Measurements from ENCODE around the gene RAD1. TPM values are rescaled to one million over a fixed set of nuclear protein-coding genes. Genes with fewer than 3 reads are reported as not detected.
A peak's percentile ranks its signal among the peaks of the same experiment; 100 is the strongest.

The RAD1 gene, protein sequence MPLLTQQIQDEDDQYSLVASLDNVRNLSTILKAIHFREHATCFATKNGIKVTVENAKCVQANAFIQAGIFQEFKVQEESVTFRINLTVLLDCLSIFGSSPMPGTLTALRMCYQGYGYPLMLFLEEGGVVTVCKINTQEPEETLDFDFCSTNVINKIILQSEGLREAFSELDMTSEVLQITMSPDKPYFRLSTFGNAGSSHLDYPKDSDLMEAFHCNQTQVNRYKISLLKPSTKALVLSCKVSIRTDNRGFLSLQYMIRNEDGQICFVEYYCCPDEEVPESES
- 10 to 100 TPM; 15.8 to 18.2 TPM for total RNA-seq
- long read RNA-seq, donor 1, full-length matches to known transcripts, result 6 of 9 reads
- long read RNA-seq, donor 1, partial matches to known transcripts, result 1 of 9 reads
- long read RNA-seq, donor 1, other reads (novel, unspliced or antisense), result 2 of 9 reads
- long read RNA-seq, donor 2, full-length matches to known transcripts, result 51 of 60 reads
- long read RNA-seq, donor 2, partial matches to known transcripts, result 1 of 60 reads
- long read RNA-seq, donor 2, other reads (novel, unspliced or antisense), result 8 of 60 reads

DNA sequence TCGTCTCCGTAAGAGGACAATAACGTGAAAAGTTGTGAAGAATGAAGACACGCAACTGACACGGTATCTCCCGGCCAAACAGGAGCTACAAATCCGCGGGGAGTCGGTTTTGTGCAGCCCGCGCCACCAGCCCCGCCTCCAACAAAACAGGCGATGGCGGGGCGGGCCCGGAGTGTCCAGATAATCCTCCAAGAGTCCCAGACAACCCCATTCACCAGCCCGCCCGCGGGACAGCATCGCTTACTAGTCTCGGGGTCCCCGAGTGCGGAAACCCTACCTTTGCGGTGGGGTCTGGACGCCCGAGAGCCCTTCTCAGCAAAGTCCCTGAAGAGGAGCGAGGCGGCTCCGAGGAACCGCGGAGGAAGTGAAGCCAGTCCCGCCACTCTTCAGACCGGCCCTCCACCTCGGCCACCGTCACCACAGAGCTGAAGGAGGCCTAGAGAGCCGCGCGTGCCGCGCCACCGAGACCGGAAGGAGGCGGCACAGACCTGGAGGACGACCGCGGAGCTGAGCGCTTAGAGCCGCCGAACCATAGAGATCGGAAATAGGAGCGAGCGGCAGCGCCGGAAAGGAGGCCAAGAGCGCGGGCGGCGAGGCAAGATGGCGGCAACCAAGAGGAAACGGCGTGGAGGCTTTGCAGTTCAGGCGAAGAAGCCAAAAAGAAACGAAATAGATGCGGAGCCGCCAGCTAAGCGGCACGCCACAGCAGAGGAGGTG is at the start of gene RAD1, which contains the start of gene BRIX1:
RAD1 (minus strand) TSS at position 366 of the 717 bp plus-strand sequence. CDS start 612 bp downstream, outside the sequence.
BRIX1 (plus strand) TSS at position 573 of the 717 bp plus-strand sequence; CDS start at position 601, 28 bp downstream.
- DNase-seq (ENCODE audit: low spot score), result peak; percentile 100
- intact Hi-C loops (cut with DNase I), result no loop called here

DNA sequence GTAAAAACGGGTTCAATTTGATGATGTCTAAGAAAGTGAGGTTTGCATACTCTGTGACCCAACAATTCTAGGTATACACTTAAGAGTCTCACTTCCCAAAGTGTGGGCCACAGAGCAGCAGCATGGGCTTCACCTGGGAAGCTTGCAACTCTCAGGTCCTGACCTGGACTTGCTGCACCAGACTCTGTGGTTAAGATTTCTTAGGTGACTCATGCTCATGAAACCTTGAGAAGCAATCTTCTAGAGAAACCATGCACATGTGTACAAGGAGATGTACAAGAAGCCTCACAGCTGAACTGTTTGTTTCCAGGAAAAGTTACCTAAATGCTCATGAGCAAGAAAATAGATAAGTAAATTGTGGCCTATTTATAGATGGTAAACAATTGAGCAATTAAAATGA is 44.0 kb upstream of the RAD1 start:
- intact Hi-C loops (cut with DNase I), result no loop called here

DNA sequence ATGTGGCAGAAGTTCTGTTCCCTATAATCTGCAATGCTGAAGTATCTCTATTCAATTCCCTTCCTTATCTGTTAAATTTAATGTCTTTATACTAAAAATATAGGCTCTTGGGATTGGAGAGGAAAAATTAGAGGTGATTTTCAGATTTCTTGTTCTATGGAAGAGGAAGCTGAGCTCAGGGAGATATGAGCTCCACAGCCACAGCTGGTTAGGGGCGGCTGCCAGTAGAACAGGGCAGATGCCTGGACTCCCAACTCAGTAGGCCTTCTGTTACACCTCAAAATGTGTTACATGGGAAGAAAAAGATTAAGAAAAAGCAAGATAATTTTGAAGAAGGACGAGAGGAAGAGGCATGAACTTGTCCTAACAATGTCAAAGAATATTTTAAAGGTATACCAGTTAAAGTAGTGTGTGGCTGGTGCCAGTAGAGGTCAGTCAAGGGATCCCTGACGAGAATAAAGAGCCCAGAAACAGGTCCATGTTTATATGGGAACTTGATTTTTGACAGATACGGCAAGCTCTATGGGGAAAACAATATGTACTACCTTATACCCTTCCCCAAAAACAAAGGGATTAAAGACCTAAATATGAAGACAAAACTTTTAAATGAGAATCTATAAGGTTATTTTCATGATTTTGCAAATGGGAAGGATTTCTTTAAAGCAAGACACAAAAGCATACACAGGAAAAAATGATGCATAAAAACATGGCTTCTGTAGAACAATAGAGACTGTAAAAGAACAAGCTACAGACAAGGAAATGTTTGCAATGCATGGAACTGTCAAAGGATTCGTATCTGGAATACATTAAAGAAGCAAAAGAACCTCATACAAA is 42.8 kb upstream of the RAD1 start:
- no peak for DNase-seq (ENCODE audit: low spot score)
- intact Hi-C loops (cut with DNase I), result no loop called here

More for the DNA sequence above, 44.0 kb upstream of the RAD1 start:
- no peak for DNase-seq (ENCODE audit: low spot score)

DNA sequence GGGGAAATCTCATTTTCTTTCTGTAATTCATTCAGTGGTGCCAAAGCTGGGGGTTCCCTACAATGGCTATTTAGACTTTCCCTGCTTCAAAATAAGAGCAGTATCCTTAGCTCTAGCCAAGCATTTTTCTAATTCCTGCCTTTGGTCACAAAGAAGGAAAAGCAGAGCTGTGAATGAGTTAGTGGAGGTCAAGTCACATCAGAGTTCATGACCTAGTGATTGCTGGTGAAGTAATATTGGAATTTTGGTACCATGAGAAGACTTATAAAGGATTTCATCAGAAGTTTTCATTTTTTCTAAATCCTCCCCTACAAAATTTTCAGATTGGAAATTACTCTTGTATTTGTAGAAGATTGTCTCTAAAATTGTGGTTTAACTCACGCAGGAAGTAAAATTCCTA is 42.0 kb upstream of the RAD1 start:
- intact Hi-C loops (cut with DNase I), result no loop called here
- no peak for DNase-seq (ENCODE audit: low spot score)

DNA sequence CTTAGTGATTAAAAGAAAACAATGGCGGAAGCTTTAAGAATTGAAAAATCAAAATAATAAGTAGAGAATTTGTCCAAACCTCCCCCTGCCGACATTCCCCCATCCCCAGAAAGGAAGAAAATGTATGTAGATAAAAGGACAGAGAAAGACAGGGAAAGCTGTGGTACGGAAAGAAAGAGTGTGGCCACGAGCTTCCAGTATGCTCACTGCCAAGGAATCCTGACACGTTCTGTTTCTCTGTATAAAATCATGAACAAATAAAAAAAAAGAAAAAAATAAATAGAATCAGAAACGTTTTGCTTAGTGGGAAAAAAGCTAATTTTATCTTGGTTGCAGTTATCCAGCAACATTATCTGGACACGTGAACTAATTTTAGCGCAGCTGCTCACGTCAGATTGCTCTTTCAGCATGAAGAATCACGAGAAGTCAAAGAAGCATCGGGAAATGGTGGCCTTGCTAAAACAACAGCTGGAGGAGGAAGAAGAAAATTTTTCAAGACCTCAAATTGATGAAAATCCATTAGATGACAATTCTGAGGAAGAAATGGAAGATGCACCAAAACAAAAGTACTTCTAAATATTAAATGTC is 29.2 kb upstream of the RAD1 start:
- intact Hi-C loops (cut with DNase I), result loop anchor here in 1 of 2 donors (5.0 kb wide), 1 partner anchor 853 kb away; no protein-coding TSS in a partner anchor
- DNase-seq (ENCODE audit: low spot score), result no peak

DNA sequence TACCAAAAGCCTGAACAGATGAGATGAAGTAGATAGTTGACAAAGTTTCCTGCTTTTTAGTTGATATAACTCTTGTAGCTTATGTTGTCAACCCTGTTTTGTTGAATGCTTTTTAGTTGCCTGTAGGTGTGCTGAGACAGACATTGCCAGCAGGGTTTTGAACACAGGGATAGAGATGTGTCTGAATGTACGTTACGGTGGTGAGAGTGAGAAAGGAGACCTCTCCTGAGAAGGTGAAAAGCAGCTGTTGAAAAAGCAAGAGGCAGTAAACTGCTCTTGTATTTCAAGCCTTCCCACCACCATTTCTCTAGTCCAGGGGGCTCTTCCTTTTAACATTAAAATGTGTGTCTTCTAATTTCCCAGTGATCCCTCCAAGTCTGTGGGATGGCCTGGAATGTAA is 28.7 kb upstream of the RAD1 start:
- intact Hi-C loops (cut with DNase I), result loop anchor here in 1 of 2 donors (5.0 kb wide), 1 partner anchor 853 kb away; no protein-coding TSS in a partner anchor
- DNase-seq (ENCODE audit: low spot score), result no peak

DNA sequence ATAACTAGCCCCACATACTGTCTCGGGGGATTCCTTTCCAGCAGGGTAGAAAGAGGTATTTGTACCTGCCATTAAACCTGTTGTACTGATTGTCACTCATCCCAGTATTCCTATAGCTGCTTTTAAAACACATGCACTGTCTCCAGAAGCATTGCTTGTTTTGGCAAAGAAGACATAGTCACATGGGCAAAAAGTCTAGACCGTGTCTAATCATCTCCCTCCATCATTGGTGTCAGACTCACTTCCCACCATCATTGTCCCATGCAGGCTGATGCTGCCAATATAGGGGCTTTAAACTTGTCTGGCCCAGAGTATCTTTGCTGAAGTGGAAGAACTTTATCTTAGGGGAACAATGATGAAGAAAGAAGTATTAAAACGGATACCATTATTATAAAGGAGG is 26.6 kb upstream of the RAD1 start:
- intact Hi-C loops (cut with DNase I), result loop anchor here in 1 of 2 donors (5.0 kb wide), 1 partner anchor 855 kb away; no protein-coding TSS in a partner anchor
- no peak for DNase-seq (ENCODE audit: low spot score)

DNA sequence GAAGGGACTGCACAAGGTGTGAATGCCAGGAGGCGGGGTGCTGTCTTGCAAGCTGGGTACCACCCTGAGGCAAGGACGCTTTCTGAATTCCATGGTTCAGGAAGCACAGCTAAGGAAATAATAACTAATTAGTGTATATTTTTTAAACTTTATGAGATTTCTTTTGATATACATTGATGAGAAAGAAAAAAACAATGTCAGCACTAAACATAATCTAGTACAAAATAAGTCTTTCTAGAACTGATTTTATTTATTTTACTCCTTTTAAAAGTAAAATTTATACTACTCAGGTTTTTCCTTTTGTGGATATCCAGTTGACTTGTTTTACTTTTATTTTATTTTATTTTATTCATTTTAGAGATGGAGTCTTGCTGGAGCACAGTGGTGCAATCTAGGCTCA is 17.6 kb upstream of the RAD1 start:
- no peak for DNase-seq (ENCODE audit: low spot score)
- intact Hi-C loops (cut with DNase I), result no loop called here

DNA sequence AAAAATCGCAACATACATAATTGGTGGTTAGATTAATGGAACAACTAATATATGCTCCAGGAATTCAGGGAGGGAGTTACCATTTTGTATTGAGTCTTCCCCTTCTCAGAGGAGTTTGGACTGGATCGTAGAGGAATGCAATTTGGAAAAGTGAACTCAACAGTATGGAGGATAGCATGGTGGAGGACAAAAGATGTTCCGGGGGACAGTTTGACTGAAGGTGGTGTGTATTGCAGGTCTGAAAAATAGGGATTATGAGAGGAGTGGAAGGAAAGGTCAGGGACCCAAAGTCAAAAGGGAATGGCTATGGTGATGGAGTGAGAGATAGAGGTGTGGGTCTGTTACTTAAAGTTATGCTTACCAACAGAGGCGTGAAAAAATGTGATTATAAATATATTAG is 15.6 kb upstream of the RAD1 start:
- intact Hi-C loops (cut with DNase I), result no loop called here
- DNase-seq (ENCODE audit: low spot score), result no peak

DNA sequence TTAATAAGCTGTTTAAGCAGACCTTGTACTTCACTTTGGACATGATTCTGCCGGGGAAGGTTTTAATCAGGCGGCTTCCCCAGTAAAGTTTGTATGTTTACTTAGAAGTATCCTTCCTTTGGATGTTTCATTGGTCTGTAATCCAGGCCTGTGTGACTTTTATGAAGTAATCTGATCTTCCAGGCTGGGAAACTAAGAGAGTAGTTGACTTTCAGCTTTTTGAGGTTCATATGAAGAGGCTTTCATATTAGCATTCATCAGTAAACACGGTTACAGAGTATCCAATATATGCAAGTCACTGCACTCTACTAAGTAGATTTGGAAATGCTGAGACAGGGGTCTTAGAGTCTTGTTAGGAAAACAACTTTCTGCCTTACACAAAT is 15.1 kb upstream of the RAD1 start:
- intact Hi-C loops (cut with DNase I), result no loop called here
- no peak for DNase-seq (ENCODE audit: low spot score)

DNA sequence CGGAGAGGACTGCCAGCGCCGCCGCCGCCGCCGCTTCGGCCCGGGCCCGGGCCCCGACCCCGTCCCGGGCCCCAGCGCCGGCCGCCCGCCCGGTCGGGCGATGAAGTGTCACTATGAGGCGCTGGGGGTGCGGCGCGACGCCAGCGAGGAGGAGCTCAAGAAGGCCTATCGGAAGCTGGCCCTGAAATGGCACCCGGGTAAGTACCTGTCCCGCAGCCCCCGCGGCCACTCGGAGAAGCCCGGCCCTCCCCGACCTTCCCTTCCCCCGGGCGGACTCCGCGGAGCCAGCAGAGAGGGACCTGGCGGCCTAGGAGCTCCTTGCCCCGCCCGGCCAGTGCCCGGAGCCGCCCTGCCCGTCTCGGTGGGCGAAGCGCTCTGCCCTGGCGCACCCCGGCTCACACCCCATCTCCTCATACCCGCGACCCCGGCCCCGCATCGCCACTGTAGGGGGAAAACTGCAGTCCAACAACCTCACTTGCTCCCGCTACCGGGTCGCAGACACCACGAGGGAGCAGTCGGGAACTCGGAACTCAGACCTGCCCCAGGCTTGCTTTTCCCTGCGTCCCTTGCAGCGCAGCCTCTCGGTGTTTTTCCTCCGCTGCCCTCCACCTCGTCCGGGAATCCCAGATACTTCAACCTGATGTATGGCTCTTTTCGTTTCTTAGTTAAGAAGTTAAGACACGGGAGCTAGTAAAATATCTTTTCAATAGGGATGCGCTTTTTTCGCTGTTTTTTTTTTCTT is 14.6 kb upstream of the RAD1 start:
- intact Hi-C loops (cut with DNase I), result no loop called here

DNA sequence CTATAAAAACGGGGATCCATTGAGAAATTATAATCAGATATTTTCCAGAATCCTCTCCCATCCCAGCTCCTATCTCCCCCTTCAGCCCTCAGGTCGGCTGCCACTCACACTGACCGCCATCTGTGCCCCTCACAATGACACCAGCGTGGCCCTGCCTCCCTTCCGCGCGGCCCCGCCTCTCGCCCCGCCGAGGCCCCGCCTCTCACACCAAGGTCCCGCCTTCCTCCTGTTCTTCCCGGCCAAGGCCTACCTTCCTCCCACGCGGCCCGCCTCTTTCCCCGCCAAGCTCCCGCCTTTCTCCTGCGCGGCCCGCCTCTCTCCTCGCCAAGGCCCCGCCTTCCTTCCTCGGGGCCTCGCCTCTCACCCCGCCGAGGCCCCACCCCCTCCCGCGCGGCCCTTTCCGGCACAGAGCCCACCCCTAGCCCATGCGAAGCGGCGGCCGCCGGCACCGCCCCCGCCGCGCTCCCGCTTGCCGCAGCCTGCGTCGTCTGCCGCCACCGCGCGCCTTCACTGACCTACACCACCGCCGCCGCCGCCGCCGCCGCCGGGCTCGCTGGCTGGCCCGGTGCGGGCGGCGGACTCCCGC is 13.9 kb upstream of the RAD1 start, which contains the start of gene DNAJC21:
DNAJC21 (plus strand) TSS at position 426 of the 586 bp plus-strand sequence. CDS start 261 bp downstream, outside the sequence.
- peak; percentile 99 for DNase-seq (ENCODE audit: low spot score)
- intact Hi-C loops (cut with DNase I), result no loop called here

More for the DNA sequence above, 14.6 kb upstream of the RAD1 start:
- DNase-seq (ENCODE audit: low spot score), result peak; percentile 96

DNA sequence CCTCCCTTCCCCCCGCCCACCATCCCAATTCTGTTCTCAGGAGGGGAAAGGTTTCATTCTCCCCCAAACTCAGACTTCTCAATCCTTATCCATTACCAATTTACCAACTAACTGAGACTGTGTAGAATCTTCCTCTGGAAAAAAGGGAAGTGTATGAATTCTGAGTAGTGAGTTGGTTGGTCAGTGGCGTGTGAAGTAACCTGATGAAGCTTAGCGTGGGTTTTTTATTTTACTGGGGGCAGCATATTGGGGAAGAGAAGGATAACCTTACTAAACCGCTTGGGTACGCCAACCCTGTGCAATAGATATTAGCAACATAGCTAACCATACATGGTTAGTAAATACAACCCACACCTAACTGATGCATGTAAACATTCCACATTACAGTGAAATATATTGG is 13.0 kb upstream of the RAD1 start:
- no peak for DNase-seq (ENCODE audit: low spot score)
- intact Hi-C loops (cut with DNase I), result no loop called here

DNA sequence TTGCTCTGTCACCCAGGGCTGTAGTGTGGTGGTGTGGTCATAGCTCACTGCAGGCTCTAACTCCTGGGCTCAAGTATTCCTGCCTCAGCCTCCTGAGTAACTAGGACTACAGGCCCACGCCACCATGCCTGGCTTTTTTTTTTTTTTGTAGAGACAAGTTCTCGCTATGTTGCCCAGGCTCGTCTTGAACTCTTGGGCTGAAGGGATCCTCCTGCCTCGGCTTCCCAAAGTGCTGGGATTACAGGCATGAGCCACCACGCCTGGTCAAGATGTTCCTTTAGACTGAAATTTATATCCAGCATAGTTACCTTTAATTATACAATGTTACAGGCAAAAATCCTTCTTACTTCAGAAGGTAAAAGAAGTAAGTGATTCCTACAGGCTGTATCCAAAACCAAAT is 12.5 kb upstream of the RAD1 start:
- intact Hi-C loops (cut with DNase I), result no loop called here
- no peak for DNase-seq (ENCODE audit: low spot score)

DNA sequence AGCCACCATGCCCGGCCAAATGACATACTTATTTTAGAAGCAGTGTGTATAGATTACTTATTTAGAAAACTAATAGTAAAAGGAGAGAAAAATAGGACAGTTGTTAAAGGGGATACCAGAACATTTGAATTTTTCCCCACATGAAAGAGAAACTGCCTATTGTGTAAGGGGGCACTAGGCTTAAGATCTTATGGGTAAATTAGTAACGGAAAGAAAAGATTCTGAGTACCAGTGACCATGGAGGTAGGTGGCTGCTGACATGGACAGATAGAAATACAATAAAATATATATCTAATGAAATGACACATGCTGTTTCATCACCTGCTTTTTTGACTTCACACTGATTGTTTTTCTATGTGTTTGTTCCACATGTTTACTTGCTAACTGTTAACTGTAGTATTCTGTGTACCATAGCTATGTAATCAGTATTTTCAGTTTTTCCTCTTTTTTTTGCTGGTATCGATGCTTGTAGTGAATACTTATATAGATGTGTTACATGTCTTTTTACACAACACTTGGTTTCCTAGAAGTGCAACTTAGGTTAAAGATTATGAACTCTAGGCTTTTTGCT is 11.1 kb upstream of the RAD1 start:
- DNase-seq (ENCODE audit: low spot score), result no peak
- intact Hi-C loops (cut with DNase I), result no loop called here

DNA sequence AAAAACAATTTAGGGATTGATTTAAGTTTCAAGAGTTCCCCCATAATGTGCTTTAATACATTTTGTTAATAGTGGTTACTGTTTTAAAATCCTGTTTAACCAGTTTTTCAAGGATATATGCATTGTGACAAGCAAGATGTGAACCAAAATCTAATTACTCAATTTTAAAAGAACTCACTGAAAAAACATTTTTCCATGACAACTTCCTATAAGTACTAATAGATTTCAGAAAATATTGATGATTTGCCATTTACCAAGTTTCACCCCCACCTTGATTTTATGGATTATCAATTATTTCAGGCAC is 9.1 kb upstream of the RAD1 start:
- DNase-seq (ENCODE audit: low spot score), result no peak
- intact Hi-C loops (cut with DNase I), result no loop called here

DNA sequence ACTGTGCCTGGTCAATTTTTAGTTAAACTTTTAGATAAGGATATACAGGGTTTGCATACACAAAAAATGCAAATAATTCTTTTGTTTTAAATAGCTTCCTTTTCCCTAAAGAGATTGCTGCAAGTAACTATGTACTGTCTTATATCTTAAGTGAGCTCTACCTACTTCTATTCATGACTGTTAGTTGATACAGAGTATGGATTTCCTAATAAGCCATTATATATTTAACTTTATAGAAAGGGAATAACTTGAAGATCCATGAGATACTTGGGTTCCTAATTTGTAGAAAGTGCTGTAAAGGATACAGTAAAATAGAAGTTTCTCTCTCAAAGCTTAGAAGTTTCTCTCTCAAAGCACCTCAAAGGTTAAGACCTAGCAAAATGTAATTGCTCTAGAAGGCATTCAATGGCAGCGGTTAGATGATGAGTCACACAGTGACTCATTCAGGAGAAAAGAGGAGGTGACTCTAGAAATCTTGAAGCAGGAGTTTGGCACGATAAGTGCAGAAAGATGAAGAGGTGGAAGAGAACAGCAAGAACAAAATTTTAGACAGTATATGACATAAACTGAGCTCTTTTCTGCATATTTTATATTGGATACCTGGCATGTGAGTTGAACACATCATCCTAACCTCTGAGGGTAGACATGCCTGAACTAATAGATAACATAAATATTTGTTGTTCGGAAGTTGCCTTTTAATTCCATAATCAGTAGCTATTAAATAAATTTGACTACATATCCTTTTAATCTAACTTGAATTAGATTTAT is 8.6 kb upstream of the RAD1 start:
- intact Hi-C loops (cut with DNase I), result no loop called here
- no peak for DNase-seq (ENCODE audit: low spot score)

All from posterior vena cava (tissue), 2 donors.